Activated T-cell treated with anti-CD3 and anti-CD28 coated beads for 4 hours (primary cell): ENCODE measurements around the gene BNC2.

ENCODE experiments used
- DNase-seq: peaks from one replicate; pipeline ENCODE4 v3.0.0-alpha.2; 2020

The BNC2 gene

GRCh38 chr9:16622541-16622940, 247.9 kb downstream of the BNC2 start:
- DNase-seq, result no peak

- no peak for DNase-seq
Observed at GRCh38 chr9:16619914-16620520, 250.5 kb downstream of the BNC2 start.

GRCh38 chr9:16619402-16619801, 251.1 kb downstream of the BNC2 start:
- DNase-seq, result no peak

GRCh38 chr9:16618524-16618923, 251.9 kb downstream of the BNC2 start:
- no peak for DNase-seq

GRCh38 chr9:16616686-16617085, 253.8 kb downstream of the BNC2 start:
- no peak for DNase-seq

GRCh38 chr9:16615451-16615850, 255.0 kb downstream of the BNC2 start:
- no peak for DNase-seq

GRCh38 chr9:16613605-16614004, 256.9 kb downstream of the BNC2 start:
- DNase-seq, result no peak

- no peak for DNase-seq
Observed at GRCh38 chr9:16613051-16613450, 257.4 kb downstream of the BNC2 start.

- DNase-seq, result no peak
Observed at GRCh38 chr9:16612627-16613026, 257.8 kb downstream of the BNC2 start.

GRCh38 chr9:16611983-16612382, 258.5 kb downstream of the BNC2 start:
- no peak for DNase-seq

GRCh38 chr9:16611001-16611400, 259.5 kb downstream of the BNC2 start:
- DNase-seq, result no peak

GRCh38 chr9:16610538-16610937, 259.9 kb downstream of the BNC2 start:
- DNase-seq, result no peak

GRCh38 chr9:16608906-16609305, 261.6 kb downstream of the BNC2 start:
- no peak for DNase-seq

- DNase-seq, result no peak
Observed at GRCh38 chr9:16602494-16602893, 268.0 kb downstream of the BNC2 start.

- DNase-seq, result no peak
Observed at GRCh38 chr9:16601991-16602390, 268.5 kb downstream of the BNC2 start.

GRCh38 chr9:16598316-16598715, 272.2 kb downstream of the BNC2 start:
- DNase-seq, result no peak

- no peak for DNase-seq
Observed at GRCh38 chr9:16597136-16597535, 273.3 kb downstream of the BNC2 start.

- DNase-seq, result no peak
Observed at GRCh38 chr9:16595227-16595626, 275.2 kb downstream of the BNC2 start.

GRCh38 chr9:16594787-16595186, 275.7 kb downstream of the BNC2 start:
- DNase-seq, result no peak

- no peak for DNase-seq
Observed at GRCh38 chr9:16593746-16594145, 276.7 kb downstream of the BNC2 start.

GRCh38 chr9:16591092-16591491, 279.4 kb downstream of the BNC2 start:
- no peak for DNase-seq

GRCh38 chr9:16585591-16585990, 284.9 kb downstream of the BNC2 start:
- DNase-seq, result no peak

- no peak for DNase-seq
Observed at GRCh38 chr9:16579872-16580432, 290.5 kb downstream of the BNC2 start.

- DNase-seq, result no peak
Observed at GRCh38 chr9:16575986-16576245, 294.6 kb downstream of the BNC2 start.

- no peak for DNase-seq
Observed at GRCh38 chr9:16575142-16575985, 295.1 kb downstream of the BNC2 start.
